HepG2 (cell line): ENCODE results near the gene ABHD17C. TPM values are rescaled to one million over a fixed set of nuclear protein-coding genes. Genes with fewer than 3 reads are reported as not detected.

Experiments used
- DMAP1 ChIP-seq: IDR thresholded peaks from 2 replicates; pipeline ENCODE4 v1.6.1; 2016
- HNRNPUL1 ChIP-seq: fragments of 200-400 bp; formaldehyde crosslinking; IDR thresholded peaks from 2 replicates; pipeline ENCODE4 v1.6.1; 2017; ENCODE audit warnings: low read depth, mild to moderate bottlenecking, low read length, moderate library complexity
- MTA3 ChIP-seq: sonication (generic); formaldehyde crosslinking; IDR thresholded peaks from 2 replicates; pipeline ENCODE4 v1.4.0; 2020; ENCODE audit warnings: missing genetic modification reagents
- ZNF878 ChIP-seq: sonication (generic); formaldehyde crosslinking; IDR thresholded peaks from 2 replicates; pipeline ENCODE4 v1.8.1; 2023; ENCODE audit warnings: mild to moderate bottlenecking, missing genetic modification reagents, moderate library complexity
- polyA plus RNA-seq, 8 experiments: library from polyadenylated mRNA; depleted of rRNA in 3 of 8; stranded (reverse) in 7 of 8; unstranded in 1 of 8; fragments of >200 nt; fragmentation: Illumina TruSeq in 4 of 8; extraction: Trizol in 4 of 8; gene quantifications; 2 replicates each; pipeline versions ENCODE4 v1.2.1 to v1.2.3, GENCODE V29; 2011 to 2016; ENCODE audit warnings: low read depth in 4 of 8, missing spikeins in 1 of 8, mixed read lengths in 1 of 8; ENCODE audit not compliant: insufficient read depth in 1 of 8
- total RNA-seq, 5 experiments: library from RNA; depleted of rRNA; stranded (reverse); fragments of >200 nt; fragmentation: Illumina TruSeq; extraction: Trizol; gene quantifications; 2 replicates each; pipeline ENCODE4 v1.2.3, GENCODE V29; 2016; ENCODE audit warnings: low read depth in 1 of 5
- TF ChIP-seq, protein P1 (sequence below): sonication (generic); formaldehyde crosslinking; IDR thresholded peaks from 2 replicates; pipeline ENCODE4 v1.5.0; 2020; ENCODE audit warnings: mild to moderate bottlenecking, missing genetic modification reagents, borderline replicate concordance
- TF ChIP-seq, protein P2 (sequence below): IDR thresholded peaks from 2 replicates; pipeline ENCODE4 v1.6.1; 2016; ENCODE audit warnings: missing genetic modification reagents, missing compliant biosample characterization
- TF ChIP-seq, protein P3 (sequence below): sonication (generic); formaldehyde crosslinking; IDR thresholded peaks from 2 replicates; pipeline ENCODE4 v1.8.1; 2023; ENCODE audit warnings: mild to moderate bottlenecking, moderate library complexity, missing genetic modification reagents
- TF ChIP-seq, protein P4 (sequence below): sonication (generic); formaldehyde crosslinking; IDR thresholded peaks from 2 replicates; pipeline ENCODE4 v1.4.0; 2020; ENCODE audit warnings: low read depth, missing genetic modification reagents
- TF ChIP-seq, protein P5 (sequence below): sonication (generic); formaldehyde crosslinking; IDR thresholded peaks from 2 replicates; pipeline ENCODE4 v1.4.0; 2020; ENCODE audit warnings: mild to moderate bottlenecking, missing genetic modification reagents, borderline replicate concordance

Gene ABHD17C
- total and polyA plus RNA-seq, 2 of the 13 experiments (the other 11 are each of a cell fraction or from before 2014, with no cell fraction given): 2.9 to 3.9 TPM

DNA sequence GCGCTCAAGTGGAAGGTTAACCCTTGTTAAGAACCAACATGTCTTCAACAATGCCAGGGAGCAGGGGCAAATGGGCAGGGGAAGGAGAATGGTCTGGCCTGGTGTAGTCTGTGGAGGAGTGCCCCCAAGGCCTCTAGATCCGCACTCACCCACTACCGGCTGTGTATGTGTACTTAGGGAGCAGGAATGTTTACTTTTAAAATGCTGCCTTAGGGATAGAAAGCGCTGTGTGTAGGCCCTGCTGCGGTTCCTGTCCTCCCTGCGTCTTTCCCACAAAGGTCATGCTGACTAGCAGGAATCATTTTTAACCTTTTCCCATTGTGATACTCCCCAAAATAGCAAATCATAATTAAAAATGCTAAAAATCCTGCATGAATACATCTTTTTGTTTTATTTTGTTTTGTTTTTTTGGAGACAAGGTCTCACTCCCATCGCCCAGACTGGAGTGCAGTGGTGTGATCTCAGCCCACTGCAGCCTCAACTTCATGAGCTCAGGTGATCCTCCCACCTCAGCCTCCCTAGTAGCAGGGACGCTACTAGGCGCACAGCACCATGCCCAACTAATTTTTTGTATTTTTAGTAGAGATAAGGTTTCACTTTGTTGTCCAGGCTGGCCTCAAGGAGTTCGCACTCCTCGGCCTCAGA is 48.2 kb downstream of the ABHD17C start (continued):
- TF ChIP-seq, protein P1, sequence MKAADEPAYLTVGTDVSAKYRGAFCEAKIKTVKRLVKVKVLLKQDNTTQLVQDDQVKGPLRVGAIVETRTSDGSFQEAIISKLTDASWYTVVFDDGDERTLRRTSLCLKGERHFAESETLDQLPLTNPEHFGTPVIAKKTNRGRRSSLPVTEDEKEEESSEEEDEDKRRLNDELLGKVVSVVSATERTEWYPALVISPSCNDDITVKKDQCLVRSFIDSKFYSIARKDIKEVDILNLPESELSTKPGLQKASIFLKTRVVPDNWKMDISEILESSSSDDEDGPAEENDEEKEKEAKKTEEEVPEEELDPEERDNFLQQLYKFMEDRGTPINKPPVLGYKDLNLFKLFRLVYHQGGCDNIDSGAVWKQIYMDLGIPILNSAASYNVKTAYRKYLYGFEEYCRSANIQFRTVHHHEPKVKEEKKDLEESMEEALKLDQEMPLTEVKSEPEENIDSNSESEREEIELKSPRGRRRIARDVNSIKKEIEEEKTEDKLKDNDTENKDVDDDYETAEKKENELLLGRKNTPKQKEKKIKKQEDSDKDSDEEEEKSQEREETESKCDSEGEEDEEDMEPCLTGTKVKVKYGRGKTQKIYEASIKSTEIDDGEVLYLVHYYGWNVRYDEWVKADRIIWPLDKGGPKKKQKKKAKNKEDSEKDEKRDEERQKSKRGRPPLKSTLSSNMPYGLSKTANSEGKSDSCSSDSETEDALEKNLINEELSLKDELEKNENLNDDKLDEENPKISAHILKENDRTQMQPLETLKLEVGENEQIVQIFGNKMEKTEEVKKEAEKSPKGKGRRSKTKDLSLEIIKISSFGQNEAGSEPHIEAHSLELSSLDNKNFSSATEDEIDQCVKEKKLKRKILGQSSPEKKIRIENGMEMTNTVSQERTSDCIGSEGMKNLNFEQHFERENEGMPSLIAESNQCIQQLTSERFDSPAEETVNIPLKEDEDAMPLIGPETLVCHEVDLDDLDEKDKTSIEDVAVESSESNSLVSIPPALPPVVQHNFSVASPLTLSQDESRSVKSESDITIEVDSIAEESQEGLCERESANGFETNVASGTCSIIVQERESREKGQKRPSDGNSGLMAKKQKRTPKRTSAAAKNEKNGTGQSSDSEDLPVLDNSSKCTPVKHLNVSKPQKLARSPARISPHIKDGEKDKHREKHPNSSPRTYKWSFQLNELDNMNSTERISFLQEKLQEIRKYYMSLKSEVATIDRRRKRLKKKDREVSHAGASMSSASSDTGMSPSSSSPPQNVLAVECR (CRISPR knock-in tag): peak; percentile 18; the same call in 1 of the 2 replicates
- TF ChIP-seq, protein P2, sequence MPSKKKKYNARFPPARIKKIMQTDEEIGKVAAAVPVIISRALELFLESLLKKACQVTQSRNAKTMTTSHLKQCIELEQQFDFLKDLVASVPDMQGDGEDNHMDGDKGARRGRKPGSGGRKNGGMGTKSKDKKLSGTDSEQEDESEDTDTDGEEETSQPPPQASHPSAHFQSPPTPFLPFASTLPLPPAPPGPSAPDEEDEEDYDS (CRISPR knock-in tag): 0 out of 2 replicates have a peak, but pooled peaks have one; percentile 24
- TF ChIP-seq HNRNPUL1 (no peak), DMAP1 (CRISPR knock-in tag) (no peak), ZNF878 (no peak), MTA3 (CRISPR knock-in tag) (no peak)
- TF ChIP-seq, protein P3, sequence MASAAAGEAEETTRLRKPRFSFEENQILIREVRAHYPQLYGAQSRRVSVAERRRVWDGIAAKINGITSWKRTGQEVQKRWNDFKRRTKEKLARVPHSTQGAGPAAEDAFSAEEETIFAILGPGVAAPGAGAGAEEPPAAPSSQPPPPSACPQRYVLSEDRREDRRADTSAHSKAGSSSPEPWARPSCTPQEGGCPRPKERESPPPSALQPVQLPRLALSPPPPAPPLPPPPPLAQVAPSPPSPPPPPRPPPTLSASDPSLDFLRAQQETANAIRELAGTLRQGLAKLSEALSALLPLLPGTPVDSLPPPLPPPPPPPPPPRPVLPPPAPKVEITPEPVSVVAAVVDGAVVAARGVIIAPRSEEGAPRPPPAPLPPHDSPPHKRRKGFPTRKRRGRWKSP (CRISPR knock-in tag): no peak
- TF ChIP-seq, protein P4, sequence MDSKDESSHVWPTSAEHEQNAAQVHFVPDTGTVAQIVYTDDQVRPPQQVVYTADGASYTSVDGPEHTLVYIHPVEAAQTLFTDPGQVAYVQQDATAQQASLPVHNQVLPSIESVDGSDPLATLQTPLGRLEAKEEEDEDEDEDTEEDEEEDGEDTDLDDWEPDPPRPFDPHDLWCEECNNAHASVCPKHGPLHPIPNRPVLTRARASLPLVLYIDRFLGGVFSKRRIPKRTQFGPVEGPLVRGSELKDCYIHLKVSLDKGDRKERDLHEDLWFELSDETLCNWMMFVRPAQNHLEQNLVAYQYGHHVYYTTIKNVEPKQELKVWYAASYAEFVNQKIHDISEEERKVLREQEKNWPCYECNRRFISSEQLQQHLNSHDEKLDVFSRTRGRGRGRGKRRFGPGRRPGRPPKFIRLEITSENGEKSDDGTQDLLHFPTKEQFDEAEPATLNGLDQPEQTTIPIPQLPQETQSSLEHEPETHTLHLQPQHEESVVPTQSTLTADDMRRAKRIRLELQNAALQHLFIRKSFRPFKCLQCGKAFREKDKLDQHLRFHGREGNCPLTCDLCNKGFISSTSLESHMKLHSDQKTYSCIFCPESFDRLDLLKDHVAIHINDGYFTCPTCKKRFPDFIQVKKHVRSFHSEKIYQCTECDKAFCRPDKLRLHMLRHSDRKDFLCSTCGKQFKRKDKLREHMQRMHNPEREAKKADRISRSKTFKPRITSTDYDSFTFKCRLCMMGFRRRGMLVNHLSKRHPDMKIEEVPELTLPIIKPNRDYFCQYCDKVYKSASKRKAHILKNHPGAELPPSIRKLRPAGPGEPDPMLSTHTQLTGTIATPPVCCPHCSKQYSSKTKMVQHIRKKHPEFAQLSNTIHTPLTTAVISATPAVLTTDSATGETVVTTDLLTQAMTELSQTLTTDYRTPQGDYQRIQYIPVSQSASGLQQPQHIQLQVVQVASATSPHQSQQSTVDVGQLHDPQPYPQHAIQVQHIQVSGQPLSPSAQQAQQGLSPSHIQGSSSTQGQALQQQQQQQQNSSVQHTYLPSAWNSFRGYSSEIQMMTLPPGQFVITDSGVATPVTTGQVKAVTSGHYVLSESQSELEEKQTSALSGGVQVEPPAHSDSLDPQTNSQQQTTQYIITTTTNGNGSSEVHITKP (CRISPR knock-in tag): no peak
- TF ChIP-seq, protein P5, sequence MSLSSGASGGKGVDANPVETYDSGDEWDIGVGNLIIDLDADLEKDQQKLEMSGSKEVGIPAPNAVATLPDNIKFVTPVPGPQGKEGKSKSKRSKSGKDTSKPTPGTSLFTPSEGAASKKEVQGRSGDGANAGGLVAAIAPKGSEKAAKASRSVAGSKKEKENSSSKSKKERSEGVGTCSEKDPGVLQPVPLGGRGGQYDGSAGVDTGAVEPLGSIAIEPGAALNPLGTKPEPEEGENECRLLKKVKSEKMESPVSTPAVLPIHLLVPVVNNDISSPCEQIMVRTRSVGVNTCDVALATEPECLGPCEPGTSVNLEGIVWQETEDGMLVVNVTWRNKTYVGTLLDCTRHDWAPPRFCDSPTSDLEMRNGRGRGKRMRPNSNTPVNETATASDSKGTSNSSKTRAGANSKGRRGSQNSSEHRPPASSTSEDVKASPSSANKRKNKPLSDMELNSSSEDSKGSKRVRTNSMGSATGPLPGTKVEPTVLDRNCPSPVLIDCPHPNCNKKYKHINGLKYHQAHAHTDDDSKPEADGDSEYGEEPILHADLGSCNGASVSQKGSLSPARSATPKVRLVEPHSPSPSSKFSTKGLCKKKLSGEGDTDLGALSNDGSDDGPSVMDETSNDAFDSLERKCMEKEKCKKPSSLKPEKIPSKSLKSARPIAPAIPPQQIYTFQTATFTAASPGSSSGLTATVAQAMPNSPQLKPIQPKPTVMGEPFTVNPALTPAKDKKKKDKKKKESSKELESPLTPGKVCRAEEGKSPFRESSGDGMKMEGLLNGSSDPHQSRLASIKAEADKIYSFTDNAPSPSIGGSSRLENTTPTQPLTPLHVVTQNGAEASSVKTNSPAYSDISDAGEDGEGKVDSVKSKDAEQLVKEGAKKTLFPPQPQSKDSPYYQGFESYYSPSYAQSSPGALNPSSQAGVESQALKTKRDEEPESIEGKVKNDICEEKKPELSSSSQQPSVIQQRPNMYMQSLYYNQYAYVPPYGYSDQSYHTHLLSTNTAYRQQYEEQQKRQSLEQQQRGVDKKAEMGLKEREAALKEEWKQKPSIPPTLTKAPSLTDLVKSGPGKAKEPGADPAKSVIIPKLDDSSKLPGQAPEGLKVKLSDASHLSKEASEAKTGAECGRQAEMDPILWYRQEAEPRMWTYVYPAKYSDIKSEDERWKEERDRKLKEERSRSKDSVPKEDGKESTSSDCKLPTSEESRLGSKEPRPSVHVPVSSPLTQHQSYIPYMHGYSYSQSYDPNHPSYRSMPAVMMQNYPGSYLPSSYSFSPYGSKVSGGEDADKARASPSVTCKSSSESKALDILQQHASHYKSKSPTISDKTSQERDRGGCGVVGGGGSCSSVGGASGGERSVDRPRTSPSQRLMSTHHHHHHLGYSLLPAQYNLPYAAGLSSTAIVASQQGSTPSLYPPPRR (CRISPR knock-in tag): 0 out of 2 replicates have a peak, but pooled peaks have one; percentile 23
